MG63 (cell line): ENCODE data around the gene F8. TPM values are rescaled to one million over a fixed set of nuclear protein-coding genes. Genes with fewer than 3 reads are reported as not detected.
"Not testable (repeated sequence)": the region's sequence is repeated elsewhere in the genome, so short reads cannot be mapped to it uniquely, and the experiment has no call there.

ENCODE experiments used
- DNase-seq: peaks from one replicate; pipeline ENCODE4 v3.0.0-alpha.2; 2020
- H3K27me3 ChIP-seq: fragments of 250-450 bp; sonication (Bioruptor Pico); 2 replicates; pipeline ENCODE4 v1.5.1; 2020; ENCODE audit warnings: mild to moderate bottlenecking, moderate library complexity
- H3K36me3 ChIP-seq: fragments of 250-450 bp; sonication (Bioruptor Pico); 2 replicates; pipeline ENCODE4 v1.5.1; 2020; ENCODE audit warnings: mild to moderate bottlenecking, moderate library complexity
- H3K4me3 ChIP-seq: fragments of 250-450 bp; sonication (Bioruptor Pico); 2 replicates; pipeline ENCODE4 v1.5.1; 2020; ENCODE audit warnings: mild to moderate bottlenecking, moderate library complexity
- H3K9me3 ChIP-seq: fragments of 250-450 bp; sonication (Bioruptor Pico); 2 replicates; pipeline ENCODE4 v1.5.1; 2020; ENCODE audit warnings: mild to moderate bottlenecking, moderate library complexity
- total RNA-seq: library from RNA; depleted of rRNA; stranded (reverse); fragments of >200 nt; shearing (Covaris generic); gene quantifications from 2 replicates; pipeline ENCODE4 v1.2.3, GENCODE V29; 2014; ENCODE audit warnings: low replicate concordance

The F8 gene
- total RNA-seq, 1 experiment from 2014 or later: 5.6 TPM

DNA sequence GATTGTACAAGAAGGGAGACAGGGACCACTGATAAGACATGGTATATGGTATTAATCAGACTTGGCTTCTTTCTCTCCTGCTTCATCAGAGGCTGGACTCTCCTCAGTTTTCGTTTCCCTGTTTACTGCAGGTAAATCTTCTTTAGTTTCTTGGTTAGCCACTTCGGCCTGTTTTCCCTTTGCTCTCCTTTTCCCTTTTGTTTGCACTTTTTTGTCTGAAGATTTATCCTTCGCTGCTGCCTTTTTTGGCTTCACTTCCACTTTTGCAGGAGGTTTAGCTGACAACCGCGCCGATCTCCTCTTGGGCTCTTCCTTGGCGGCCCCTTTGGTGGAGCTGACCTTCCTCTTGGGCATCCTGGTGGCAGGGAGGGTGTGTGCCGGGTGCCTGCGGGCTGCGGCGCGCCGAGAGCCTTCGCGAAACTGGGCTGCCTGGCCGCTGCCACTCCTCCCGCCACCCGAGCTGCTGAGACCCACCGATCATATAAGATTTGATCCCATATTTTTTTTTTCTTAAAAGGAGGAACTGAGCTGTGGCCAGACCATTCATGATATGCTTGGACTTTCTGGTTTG lies 205.4 kb downstream of the F8 start:
- DNase-seq, H3K4me3 ChIP-seq, H3K27me3 ChIP-seq, H3K9me3 ChIP-seq, H3K36me3 ChIP-seq: not testable (repeated sequence)

DNA sequence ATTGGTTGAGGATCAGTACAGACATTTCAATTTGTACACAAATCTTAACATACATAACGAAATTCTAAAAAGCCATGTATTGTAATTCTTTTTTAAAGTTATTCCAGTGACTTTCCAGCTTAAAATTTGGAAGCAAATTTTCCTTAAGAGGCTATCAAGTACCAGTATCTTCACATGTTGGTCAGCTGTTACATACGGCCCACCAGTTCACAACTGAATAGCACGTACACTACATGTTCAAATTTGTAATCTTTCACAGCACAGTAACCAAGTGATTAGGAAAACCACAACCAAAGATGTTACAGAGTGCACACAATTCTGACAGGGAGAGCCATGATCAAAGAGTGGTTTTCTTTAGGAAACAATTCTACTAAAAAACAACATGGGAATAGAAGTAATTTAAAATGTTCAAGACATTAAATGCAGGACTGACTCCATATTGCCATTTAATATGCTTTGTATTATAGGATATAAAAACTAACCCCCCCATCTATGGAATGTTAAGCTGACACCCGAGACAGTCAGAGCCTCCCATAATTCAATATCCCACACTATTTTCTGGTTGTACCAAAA lies 206.1 kb downstream of the F8 start:
- H3K9me3 ChIP-seq, H3K36me3 ChIP-seq, H3K4me3 ChIP-seq, DNase-seq, H3K27me3 ChIP-seq: not testable (repeated sequence)

DNA sequence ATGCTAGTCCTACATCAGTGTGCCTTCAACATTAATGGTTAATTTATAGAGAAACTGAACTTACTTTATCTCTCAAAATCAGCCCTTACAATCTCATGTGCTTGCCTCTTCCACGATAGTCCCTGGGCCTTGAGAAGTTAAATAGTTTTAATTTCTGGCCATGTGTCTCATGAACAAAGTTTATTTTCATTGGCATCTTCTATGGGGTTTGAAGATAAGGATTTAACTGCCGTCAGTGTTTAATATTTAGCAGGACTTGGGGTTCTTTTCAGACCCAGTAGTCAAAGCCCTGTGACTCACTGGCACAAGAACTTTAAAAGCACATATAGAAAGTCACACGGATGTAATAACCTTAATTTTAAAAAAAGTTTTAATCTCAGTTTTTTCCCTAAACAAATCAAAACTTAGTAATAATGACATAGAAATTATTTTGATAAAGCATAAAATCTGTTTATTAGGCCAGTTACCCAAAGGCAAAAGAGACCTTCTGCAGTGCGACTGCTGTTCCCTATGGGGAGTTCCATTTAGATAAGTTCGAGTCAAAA lies 207.2 kb downstream of the F8 start:
- no peak for DNase-seq
- no peaks in the 10 kb centered on the region for H3K36me3 ChIP-seq
- H3K4me3 ChIP-seq: no peak overlapping the region
- H3K9me3 ChIP-seq: no peaks in the 10 kb centered on the region
- no peaks in the 10 kb centered on the region for H3K27me3 ChIP-seq

DNA sequence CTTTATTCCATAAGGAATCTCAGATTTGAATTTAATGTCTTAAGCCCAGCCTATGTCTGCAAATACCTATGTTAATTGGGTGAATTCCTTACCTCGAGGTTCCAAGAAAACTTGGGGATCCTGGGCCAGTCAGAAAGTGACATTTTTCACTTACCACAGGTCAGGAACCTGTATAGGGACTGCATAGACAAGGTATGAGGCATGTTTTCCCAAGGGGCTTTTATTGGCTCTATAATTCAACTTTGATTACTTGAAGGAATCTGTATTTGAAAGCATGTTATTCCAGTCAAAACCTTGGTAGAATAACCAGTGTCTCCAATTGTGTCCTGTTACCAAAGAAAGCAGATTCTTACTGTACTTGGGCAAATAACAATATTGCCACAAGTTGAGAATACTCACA lies 208.7 kb downstream of the F8 start:
- H3K9me3 ChIP-seq: no peaks in the 10 kb centered on the region

DNA sequence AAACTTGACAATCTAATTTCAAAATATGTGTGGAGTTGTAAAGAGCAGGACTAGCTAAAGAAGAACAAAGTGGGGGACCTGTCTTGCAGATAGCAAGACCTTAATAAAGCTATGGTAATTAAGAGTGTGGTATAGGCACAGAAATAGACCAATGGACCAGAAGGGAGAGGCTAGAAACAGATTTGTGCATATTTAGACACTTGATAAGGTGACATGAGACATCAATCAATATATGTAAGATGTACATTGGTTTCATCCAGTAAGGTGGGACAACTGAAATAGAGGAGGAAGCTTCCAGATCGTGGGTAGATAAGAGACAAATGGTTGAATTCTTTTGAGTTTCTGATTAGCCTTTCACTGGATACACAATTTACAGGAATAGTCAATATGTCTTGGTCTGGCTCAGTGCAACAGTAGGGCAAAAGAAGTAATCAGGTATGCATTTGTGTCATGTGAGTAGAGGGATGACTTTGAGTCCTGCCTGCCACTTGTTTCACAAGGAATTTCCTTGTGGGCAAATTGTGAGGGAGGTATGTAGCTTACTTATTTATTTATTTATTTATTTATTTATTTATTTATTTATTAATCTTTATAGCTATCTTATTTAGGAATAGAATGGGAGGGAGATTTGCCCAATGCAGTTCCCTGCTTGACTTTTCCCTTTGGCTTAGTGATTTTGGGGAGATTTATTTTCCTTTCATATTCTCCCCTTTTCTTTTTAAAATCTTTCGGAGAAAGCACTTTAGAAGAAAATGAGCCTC lies 210.0 kb downstream of the F8 start:
- H3K4me3 ChIP-seq: no peak overlapping the region
- no peaks in the 10 kb centered on the region for H3K27me3 ChIP-seq
- no peak for DNase-seq
- no peaks in the 10 kb centered on the region for H3K9me3 ChIP-seq
- H3K36me3 ChIP-seq: no peaks in the 10 kb centered on the region

More for the DNA sequence above, 208.7 kb downstream of the F8 start:
- Histone ChIP-seq H3K36me3 (no peaks in the 10 kb centered on the region), H3K4me3 (no peak overlapping the region), H3K27me3 (no peaks in the 10 kb centered on the region)
- no peak for DNase-seq

DNA sequence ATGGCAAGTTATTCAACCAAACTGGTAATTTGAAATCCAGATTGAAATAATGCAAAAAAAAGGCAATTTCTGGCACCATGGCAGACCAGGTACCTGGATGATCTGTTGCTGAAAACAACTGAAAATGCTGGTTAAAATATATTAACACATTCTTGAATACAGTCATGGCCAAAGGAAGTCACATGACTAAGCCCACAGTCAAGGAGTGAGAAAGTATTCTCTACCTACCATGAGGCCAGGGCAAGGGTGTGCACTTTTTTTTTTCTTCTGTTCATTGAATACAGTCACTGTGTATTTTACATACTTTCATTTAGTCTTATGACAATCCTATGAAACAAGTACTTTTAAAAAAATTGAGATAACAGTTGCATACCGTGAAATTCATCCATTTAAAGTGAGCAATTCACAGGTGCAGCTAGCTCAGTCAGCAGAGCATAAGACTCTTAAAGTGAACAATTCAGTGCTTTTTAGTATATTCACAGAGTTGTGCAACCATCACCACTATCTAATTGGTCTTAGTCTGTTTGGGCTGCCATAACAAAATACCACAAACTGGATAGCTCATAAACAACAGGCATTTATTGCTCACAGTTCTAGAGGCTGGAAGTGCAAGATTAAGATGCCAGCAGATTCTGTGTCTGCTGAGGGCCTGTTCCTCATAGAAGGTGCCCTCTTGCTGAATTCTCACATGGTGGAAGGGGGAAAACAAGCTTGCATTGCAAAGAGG lies 212.4 kb downstream of the F8 start:
- H3K9me3 ChIP-seq: no peaks in the 10 kb centered on the region
- DNase-seq: no peak
- no peaks in the 10 kb centered on the region for H3K36me3 ChIP-seq
- no peak overlapping the region for H3K4me3 ChIP-seq
- no peaks in the 10 kb centered on the region for H3K27me3 ChIP-seq

DNA sequence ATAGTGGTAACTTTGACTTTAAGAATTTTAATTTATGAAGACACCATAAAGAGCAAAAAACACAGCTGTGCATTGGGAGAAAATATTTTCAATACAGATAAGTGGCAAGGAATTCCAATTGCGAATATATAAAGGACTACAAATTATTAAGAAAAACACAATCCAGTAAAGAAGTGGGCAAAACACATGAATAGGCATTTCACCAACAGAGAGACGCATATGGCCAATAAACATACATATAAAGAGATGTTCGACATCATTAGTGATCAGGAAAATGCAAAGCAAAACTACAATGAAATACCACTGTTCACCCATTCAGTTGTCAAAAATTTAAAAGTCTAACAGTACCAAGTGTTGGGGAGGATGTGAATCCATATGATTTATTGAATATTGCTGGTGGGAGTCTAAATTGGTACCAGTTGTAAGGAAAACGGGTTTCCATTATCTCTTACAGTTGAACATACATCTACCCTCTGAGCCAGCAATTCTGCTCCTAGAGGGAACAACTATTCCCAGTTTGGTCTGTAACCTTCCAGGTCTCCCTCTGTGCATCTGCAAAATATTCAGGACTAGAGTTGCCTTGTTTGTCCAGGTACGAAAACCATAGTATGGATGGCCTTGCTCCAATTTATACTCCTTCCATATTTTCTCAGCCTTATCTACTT lies 215.6 kb downstream of the F8 start:
- Histone ChIP-seq H3K36me3 (no peaks in the 10 kb centered on the region), H3K9me3 (no peaks in the 10 kb centered on the region), H3K27me3 (no peaks in the 10 kb centered on the region), H3K4me3 (no peak overlapping the region)
- DNase-seq: no peak

DNA sequence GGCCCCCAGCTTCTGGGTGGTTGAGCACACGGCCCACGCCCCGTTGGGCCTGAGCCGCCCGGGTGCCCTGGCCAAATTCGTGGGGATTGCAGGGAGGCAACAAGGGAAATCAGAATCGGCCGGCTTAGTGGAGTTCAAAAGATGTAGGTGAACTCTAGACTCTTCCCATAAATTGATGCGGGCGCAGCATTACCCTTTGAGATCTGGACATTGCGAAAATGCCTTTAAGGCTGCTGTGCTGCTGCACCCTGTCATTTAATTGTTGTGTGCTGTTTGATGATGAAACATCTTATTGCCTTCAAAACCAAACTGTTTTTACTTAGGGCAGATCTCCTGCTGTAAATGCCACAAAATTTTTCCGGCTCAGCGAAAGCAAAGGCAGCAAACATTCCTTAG lies 216.8 kb downstream of the F8 start:
- DNase-seq: no peak
- H3K36me3 ChIP-seq: no peaks in the 10 kb centered on the region
- no peaks in the 10 kb centered on the region for H3K9me3 ChIP-seq
- H3K27me3 ChIP-seq: no peaks in the 10 kb centered on the region
- peak overlapping the region; percentile 59 for H3K4me3 ChIP-seq

DNA sequence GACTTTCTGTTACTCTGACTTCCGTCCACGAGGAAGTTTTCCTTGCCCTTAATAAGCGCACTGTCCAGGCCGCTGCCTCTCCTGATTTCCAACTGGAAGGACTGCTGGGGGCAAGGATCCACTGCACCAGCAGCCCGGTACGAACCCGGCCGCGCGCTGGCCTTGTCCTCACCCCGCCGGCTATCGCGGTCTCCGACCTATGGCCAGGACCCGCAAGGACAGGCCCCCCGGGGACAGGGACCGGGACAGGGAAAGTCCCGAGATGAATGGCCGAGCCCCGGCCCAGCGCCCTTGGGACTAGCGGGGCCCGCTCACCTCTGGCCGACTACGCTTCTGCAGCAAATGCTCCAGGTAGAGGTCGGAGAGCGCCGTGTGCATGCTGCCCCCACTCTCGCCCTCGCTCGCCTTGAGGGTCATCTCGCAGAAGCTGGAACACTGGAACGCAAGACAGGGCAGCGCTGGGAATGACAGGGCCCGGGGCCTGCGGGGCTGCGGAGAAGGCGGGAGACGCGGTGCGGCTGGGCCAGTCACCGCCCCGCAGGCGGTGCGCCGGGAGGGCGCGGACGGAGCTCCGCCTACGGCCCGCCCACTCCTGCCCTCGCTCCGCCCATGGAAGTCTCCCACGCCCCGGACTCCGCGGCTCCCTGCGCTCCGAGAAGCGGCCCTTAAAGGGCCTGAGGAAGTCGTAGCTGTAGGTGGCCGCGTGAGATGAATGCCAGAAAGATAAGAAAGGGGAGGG lies 217.4 kb downstream of the F8 start, which contains the start of gene MPP1:
Gene MPP1 (minus strand): TSS at position 529 of the 739 bp plus-strand sequence. CDS start 112 bp downstream, at position 417.
- no peaks in the 10 kb centered on the region for H3K27me3 ChIP-seq
- no peaks in the 10 kb centered on the region for H3K36me3 ChIP-seq
- H3K9me3 ChIP-seq: no peaks in the 10 kb centered on the region
- peak within 1 kb of the TSS; percentile 59 for H3K4me3 ChIP-seq
- DNase-seq: peak; percentile 68

DNA sequence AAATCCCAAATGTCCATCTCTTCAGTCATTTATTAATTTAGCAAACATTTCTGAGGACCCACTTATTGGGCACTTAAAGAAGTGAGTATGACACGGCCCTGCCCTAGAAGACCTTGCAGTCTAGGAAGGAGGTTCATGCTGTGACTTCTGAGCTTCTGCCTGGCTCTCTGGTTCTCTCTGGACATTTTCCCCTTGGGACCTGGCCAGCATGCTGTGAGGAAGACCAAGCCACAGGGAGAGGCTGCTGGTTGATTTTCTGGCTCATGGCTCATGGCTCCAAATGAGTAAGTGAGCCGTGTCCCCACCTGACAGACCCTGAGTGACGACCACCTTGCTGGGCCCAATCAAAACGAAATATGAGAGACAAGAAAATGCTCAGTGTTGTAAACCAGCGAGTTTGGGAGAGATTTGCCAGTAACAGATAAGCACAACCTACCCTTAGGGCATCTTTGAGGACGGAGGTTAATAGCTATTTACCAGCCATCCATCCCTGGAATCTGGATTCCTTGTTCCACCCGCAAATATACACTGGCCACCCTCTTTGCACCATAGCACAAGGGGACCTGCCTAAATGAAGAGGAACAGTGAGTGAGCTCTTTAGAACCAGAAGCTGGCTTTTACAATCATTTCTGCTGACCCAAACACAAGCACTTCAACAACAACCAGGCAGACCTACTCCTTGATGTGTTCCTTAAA lies 218.1 kb downstream of the F8 start:
- H3K4me3 ChIP-seq: peak overlapping the region; percentile 59
- H3K27me3 ChIP-seq: no peaks in the 10 kb centered on the region
- no peak for DNase-seq
- H3K36me3 ChIP-seq: no peaks in the 10 kb centered on the region
- no peaks in the 10 kb centered on the region for H3K9me3 ChIP-seq

DNA sequence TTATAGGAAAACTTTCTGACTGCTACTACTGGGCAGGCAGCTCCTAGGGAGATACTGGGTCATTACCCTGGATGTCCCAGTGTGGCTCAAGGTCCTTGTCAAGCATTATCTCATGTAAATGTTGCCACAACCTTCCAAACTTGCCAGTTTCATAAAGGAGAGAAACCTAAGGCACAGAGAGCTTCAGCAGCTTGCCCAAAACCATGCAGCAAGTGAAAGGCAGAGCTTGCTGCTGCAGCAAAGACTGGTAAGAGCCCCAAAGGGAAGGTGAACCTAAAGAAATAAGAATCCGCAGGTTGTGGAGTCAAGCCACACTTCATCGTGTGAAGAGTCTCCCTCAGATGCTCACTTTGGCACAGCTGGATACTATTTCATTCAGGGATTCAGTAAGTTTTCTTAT lies 219.6 kb downstream of the F8 start:
- no peak overlapping the region for H3K4me3 ChIP-seq
- no peaks in the 10 kb centered on the region for H3K9me3 ChIP-seq
- no peaks in the 10 kb centered on the region for H3K27me3 ChIP-seq
- H3K36me3 ChIP-seq: no peaks in the 10 kb centered on the region
- no peak for DNase-seq

DNA sequence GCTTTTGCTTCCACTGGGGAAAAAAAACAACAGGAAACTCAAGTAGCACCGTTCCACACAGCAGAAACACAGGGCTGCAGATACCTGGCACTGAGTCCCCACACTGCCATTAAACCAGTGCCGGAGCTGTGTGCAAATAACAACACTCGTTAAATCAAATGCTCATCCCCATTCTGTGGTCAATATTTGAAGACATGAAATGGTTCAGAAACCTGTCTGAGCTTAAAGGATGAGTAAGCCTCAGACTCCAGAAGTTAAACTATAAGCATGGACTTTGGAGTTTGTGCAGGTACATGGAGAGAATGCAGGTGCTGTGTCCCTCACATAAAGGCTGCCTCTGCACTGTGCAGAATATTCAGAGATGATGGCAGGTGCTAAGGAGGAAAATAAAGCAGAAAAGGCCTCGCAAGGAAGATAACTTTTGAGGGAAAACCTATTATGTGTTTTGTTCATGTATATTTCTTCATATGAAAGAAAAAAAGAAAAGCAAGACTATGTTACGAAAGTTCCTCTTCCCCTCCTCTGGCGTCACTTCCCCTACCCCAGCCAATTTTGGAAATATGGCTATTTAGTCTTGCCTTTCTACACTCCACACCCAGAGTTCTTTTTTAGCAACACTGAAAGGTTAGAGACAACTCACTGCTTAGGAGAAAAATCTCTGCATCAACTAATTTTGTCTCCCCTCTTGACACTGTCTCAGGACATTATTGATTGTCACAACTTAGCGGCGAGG lies 221.9 kb downstream of the F8 start:
- no peak for DNase-seq
- Histone ChIP-seq H3K9me3 (no peaks in the 10 kb centered on the region), H3K36me3 (no peaks in the 10 kb centered on the region)

DNA sequence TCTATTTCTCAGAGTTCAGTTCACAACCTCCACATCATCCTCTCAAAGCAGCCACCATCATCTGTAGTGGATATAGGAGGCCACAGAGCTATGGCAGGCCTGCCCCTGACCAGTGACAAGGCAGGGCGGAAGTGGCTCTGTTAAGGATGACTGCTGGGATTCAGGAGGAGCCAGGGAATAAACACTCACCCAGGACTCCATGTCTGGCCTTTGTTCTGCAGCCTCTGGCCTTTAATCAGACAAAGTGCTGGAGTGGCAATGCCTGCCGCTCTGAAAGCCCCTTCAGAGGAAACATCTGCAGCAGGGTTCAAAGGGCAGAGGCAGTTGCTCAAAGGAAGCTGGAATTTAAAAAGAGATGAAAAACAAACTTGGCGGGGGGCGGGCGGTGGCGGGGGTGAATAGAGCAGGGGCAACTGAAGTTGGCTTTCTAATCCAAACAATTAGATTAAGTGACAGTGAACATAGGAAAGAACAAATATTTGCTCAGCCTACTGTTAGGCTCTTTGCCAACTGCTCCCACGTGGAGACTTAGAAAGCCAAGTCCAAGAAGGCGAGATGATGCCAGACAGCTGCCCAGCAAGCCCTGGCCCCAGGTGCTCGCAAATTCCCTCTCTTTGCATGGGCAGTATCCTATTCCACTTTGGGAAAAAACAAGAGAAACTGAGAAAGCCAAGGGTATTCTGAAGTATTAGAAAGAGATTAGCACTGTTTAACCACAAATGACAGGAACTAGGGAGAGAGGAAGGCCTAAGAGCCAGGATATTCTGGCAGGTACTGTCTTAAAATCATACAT lies 222.8 kb downstream of the F8 start:
- no peak for DNase-seq
- Histone ChIP-seq H3K36me3 (no peaks in the 10 kb centered on the region), H3K9me3 (no peaks in the 10 kb centered on the region), H3K4me3 (no peak overlapping the region), H3K27me3 (no peaks in the 10 kb centered on the region)

More for the DNA sequence above, 221.9 kb downstream of the F8 start:
- no peaks in the 10 kb centered on the region for H3K27me3 ChIP-seq
- no peak overlapping the region for H3K4me3 ChIP-seq

DNA sequence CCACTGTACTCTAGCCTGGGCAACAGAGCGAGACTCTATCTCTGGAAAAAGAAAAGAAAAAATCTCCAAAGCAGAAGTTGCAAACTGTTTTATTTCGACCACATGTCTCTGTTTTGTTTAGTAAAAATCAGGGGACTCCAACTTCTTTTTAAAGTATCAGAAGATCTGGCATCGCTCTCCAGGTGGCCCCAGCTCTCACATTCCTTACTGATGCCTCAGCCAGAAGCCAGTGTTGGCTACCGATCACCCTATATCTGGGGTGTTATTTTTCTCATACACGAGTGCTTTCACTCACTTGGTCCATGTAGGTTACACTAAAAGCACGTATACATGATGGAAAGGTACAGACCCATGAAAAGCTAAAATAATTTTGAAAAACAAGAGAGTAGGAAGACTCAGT lies 225.5 kb downstream of the F8 start:
- DNase-seq: no peak
- H3K9me3 ChIP-seq: no peaks in the 10 kb centered on the region
- no peak overlapping the region for H3K4me3 ChIP-seq
- no peaks in the 10 kb centered on the region for H3K36me3 ChIP-seq
- no peaks in the 10 kb centered on the region for H3K27me3 ChIP-seq
